Lower leg skin (tissue), 3 donors: ENCODE data around the gene HEXD.
"Not testable (repeated sequence)": the region's sequence is repeated elsewhere in the genome, so short reads cannot be mapped to it uniquely, and the experiment has no call there.

ENCODE experiments used
- POLR2A ChIP-seq, 2 donors: fragments of 450-650 bp; IDR thresholded peaks; one replicate each; pipeline ENCODE4 v1.6.1; 2016 to 2017; ENCODE audit warnings: antibody characterized with exemption in 2 of 2, mild to moderate bottlenecking in 1 of 2, moderate library complexity in 1 of 2
- TF ChIP-seq, protein P1 (sequence below), 3 donors: fragments of 450-650 bp; IDR thresholded peaks; one replicate each; pipeline ENCODE4 v1.5.1; 2016; ENCODE audit warnings: antibody characterized with exemption in 3 of 3, mild to moderate bottlenecking in 3 of 3, moderate library complexity in 2 of 3

GRCh38 chr17:82373072-82373452 is 45.1 kb upstream of the HEXD start:
- TF ChIP-seq POLR2A (IDR thresholded peaks at IDR 0.05), result not testable (repeated sequence)
- TF ChIP-seq, protein P1, sequence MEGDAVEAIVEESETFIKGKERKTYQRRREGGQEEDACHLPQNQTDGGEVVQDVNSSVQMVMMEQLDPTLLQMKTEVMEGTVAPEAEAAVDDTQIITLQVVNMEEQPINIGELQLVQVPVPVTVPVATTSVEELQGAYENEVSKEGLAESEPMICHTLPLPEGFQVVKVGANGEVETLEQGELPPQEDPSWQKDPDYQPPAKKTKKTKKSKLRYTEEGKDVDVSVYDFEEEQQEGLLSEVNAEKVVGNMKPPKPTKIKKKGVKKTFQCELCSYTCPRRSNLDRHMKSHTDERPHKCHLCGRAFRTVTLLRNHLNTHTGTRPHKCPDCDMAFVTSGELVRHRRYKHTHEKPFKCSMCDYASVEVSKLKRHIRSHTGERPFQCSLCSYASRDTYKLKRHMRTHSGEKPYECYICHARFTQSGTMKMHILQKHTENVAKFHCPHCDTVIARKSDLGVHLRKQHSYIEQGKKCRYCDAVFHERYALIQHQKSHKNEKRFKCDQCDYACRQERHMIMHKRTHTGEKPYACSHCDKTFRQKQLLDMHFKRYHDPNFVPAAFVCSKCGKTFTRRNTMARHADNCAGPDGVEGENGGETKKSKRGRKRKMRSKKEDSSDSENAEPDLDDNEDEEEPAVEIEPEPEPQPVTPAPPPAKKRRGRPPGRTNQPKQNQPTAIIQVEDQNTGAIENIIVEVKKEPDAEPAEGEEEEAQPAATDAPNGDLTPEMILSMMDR (IDR thresholded peaks at IDR 0.05), result not testable (repeated sequence)
